8988T (cell line): ENCODE measurements around the gene DTNBP1.

Source experiments
- DNase-seq: peaks from one replicate; pipeline ENCODE4 v3.0.0; 2011

The DTNBP1 gene

GRCh38 chr6:15586503-15586902, 76.3 kb downstream of the DTNBP1 start:
- no peak for DNase-seq

- DNase-seq, result no peak
These were observed 77.0 kb downstream of the DTNBP1 start for GRCh38 chr6:15585760-15586214.

- DNase-seq, result no peak
These were observed 80.3 kb downstream of the DTNBP1 start for GRCh38 chr6:15582499-15582898.

- no peak for DNase-seq
These were observed 81.1 kb downstream of the DTNBP1 start for GRCh38 chr6:15581751-15582150.

- DNase-seq, result no peak
These were observed 82.5 kb downstream of the DTNBP1 start for GRCh38 chr6:15580326-15580725.

- DNase-seq, result no peak
These were observed 84.0 kb downstream of the DTNBP1 start for GRCh38 chr6:15578716-15579391.

- no peak for DNase-seq
These were observed 85.2 kb downstream of the DTNBP1 start for GRCh38 chr6:15577550-15578171.

- no peak for DNase-seq
These were observed 85.7 kb downstream of the DTNBP1 start for GRCh38 chr6:15577106-15577505.

- no peak for DNase-seq
These were observed 87.3 kb downstream of the DTNBP1 start for GRCh38 chr6:15575357-15576033.

- DNase-seq, result no peak
These were observed 88.3 kb downstream of the DTNBP1 start for GRCh38 chr6:15574486-15574885.

GRCh38 chr6:15574023-15574422, 88.8 kb downstream of the DTNBP1 start:
- DNase-seq, result no peak

- DNase-seq, result no peak
These were observed 89.4 kb downstream of the DTNBP1 start for GRCh38 chr6:15573384-15573783.

- DNase-seq, result no peak
These were observed 90.4 kb downstream of the DTNBP1 start for GRCh38 chr6:15572296-15573016.

- DNase-seq, result no peak
These were observed 92.7 kb downstream of the DTNBP1 start for GRCh38 chr6:15570171-15570570.

- no peak for DNase-seq
These were observed 93.5 kb downstream of the DTNBP1 start for GRCh38 chr6:15569035-15569995.

- DNase-seq, result no peak
These were observed 99.9 kb downstream of the DTNBP1 start for GRCh38 chr6:15562977-15563376.

GRCh38 chr6:15561447-15562199, 101.2 kb downstream of the DTNBP1 start:
- DNase-seq, result no peak

- DNase-seq, result no peak
These were observed 102.1 kb downstream of the DTNBP1 start for GRCh38 chr6:15560713-15561112.

- DNase-seq, result no peak
These were observed 105.7 kb downstream of the DTNBP1 start for GRCh38 chr6:15557174-15557573.

GRCh38 chr6:15556711-15557110, 106.1 kb downstream of the DTNBP1 start:
- DNase-seq, result no peak
